ENCODE results near the gene MUSK.
A peak's percentile ranks its signal among the peaks of the same experiment; 100 is the strongest.

MUSK gene

DNA sequence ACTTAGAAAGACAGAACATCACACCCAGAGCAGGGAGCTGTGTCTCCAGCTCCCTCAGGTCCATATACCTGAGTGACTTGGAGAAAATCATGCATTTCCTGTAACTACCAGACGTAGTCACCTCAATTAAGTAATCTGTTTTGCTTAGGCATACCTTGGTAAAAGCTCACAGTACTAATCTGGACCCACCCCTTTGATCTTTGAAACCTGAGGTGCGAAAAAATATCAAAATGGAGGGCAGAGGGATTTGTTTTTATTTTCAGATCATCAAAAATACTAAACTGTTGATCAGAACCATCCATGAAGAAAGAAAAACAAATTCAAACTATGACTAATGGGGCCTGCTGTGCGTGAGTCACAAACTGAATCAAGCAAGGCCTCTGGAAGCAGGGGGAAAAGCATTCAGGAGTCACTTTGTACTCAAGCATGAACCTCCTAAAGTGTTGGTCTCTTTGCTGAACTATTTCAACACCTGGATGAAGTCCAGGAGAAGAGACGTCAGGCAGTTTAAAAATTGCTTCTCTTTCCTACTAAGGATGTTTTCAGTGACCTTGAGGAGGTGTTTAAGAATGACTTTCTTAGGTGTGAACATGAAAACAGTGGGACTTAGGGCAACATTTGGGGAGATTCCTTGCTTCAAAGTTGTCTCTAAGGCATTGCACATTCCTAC is 76.3 kb downstream of the MUSK start:
- Mint-ChIP-seq H3K4me1 (peaks cover 10% of the 10 kb centered on the region), H3K27me3 (ENCODE audit: low read depth, poor library complexity) (peaks cover 5% of the 10 kb centered on the region), H3K9me3 (no peaks in the 10 kb centered on the region), H3K4me3 (no peak overlapping the region), H3K36me3 (ENCODE audit: low read depth) (no peaks in the 10 kb centered on the region), H3K27ac (peak overlapping the region; percentile 78)
- DNase-seq = no peak
- TF ChIP-seq, protein P1, sequence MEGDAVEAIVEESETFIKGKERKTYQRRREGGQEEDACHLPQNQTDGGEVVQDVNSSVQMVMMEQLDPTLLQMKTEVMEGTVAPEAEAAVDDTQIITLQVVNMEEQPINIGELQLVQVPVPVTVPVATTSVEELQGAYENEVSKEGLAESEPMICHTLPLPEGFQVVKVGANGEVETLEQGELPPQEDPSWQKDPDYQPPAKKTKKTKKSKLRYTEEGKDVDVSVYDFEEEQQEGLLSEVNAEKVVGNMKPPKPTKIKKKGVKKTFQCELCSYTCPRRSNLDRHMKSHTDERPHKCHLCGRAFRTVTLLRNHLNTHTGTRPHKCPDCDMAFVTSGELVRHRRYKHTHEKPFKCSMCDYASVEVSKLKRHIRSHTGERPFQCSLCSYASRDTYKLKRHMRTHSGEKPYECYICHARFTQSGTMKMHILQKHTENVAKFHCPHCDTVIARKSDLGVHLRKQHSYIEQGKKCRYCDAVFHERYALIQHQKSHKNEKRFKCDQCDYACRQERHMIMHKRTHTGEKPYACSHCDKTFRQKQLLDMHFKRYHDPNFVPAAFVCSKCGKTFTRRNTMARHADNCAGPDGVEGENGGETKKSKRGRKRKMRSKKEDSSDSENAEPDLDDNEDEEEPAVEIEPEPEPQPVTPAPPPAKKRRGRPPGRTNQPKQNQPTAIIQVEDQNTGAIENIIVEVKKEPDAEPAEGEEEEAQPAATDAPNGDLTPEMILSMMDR (IDR thresholded peaks at IDR 0.05) = no peak

GRCh38 chr9:110745676-110746075 is 77.1 kb downstream of the MUSK start:
- Mint-ChIP-seq H3K4me3 (no peak overlapping the region), H3K4me1 (peaks cover 10% of the 10 kb centered on the region), H3K9me3 (no peaks in the 10 kb centered on the region), H3K27me3 (ENCODE audit: low read depth, poor library complexity) (peaks cover 5% of the 10 kb centered on the region), H3K27ac (no peak overlapping the region), H3K36me3 (ENCODE audit: low read depth) (no peaks in the 10 kb centered on the region)
- DNase-seq = no peak
- TF ChIP-seq, protein P1 (IDR thresholded peaks at IDR 0.05) = no peak

- peaks cover 5% of the 10 kb centered on the region for H3K27me3 Mint-ChIP-seq (ENCODE audit: low read depth, poor library complexity)
- no peak overlapping the region for H3K4me3 Mint-ChIP-seq
- no peaks in the 10 kb centered on the region for H3K9me3 Mint-ChIP-seq
- no peak for DNase-seq
- H3K4me1 Mint-ChIP-seq = peaks cover 10% of the 10 kb centered on the region
- no peaks in the 10 kb centered on the region for H3K36me3 Mint-ChIP-seq (ENCODE audit: low read depth)
- TF ChIP-seq, protein P1 (IDR thresholded peaks at IDR 0.05) = no peak
- H3K27ac Mint-ChIP-seq = no peak overlapping the region
Measured at GRCh38 chr9:110746211-110746930, 77.8 kb downstream of the MUSK start.

DNA sequence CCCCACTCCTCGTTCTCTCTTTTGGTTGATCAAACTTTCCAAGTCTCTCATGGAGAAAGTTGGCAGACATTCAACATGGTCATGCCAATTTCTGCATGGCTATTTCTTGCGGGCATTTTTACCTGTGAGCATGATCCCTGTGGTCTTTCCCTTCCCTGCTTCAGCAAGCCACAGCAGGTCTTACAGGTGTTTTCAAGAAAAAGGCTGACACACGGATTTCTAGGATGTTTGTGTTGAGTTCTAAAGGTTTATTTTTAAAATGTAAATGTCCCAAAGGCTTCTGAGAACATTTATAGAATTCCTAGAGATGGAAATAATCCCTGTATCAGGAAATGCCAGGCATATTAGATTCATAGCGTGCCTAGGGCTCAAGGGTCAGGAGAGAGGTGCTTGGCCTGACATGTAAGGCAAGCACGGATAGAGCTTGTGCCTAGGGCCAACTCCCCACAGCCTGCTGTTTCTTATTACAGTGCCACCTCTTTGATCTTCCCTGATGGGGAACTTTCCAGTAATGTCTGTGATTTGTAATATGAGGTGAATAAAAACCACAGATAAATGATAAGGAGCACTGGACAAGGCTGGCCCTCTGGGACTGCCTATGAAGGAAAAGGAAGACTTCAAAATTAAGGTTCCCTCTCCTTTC is 79.8 kb downstream of the MUSK start:
- no peak overlapping the region for H3K4me3 Mint-ChIP-seq
- H3K27ac Mint-ChIP-seq = no peak overlapping the region
- no peaks in the 10 kb centered on the region for H3K36me3 Mint-ChIP-seq (ENCODE audit: low read depth)
- TF ChIP-seq, protein P1 (IDR thresholded peaks at IDR 0.05) = no peak
- H3K9me3 Mint-ChIP-seq = no peaks in the 10 kb centered on the region
- no peak for DNase-seq
- H3K4me1 Mint-ChIP-seq = peaks cover 4% of the 10 kb centered on the region
- no peaks in the 10 kb centered on the region for H3K27me3 Mint-ChIP-seq (ENCODE audit: low read depth, poor library complexity)

- TF ChIP-seq, protein P1 (IDR thresholded peaks at IDR 0.05) = no peak
- no peak overlapping the region for H3K27ac Mint-ChIP-seq
Measured at GRCh38 chr9:110750272-110750671, 81.7 kb downstream of the MUSK start.

More at GRCh38 chr9:110750272-110750671, 81.7 kb downstream of the MUSK start:
- H3K4me3 Mint-ChIP-seq = no peak overlapping the region
- no peaks in the 10 kb centered on the region for H3K36me3 Mint-ChIP-seq (ENCODE audit: low read depth)
- no peaks in the 10 kb centered on the region for H3K27me3 Mint-ChIP-seq (ENCODE audit: low read depth, poor library complexity)
- no peak for DNase-seq
- no peaks in the 10 kb centered on the region for H3K9me3 Mint-ChIP-seq
- H3K4me1 Mint-ChIP-seq = peaks cover 4% of the 10 kb centered on the region

Data from nephron progenitor cell (in vitro differentiated cells).